GOT3 (cell line): ENCODE results near the gene ADCYAP1R1.

Source experiments
- DNase-seq: peaks from one replicate; lab custom pipeline; 2025; ENCODE audit warnings: mixed read lengths; lab: John Stamatoyannopoulos, UW

Gene ADCYAP1R1

GRCh38 chr7:31043051-31043471 lies 9.0 kb upstream of the ADCYAP1R1 start:
- no peak for DNase-seq

GRCh38 chr7:31044529-31044928 lies 7.6 kb upstream of the ADCYAP1R1 start:
- DNase-seq, result no peak

- no peak for DNase-seq
These were observed 5.4 kb upstream of the ADCYAP1R1 start for GRCh38 chr7:31046723-31047122.

GRCh38 chr7:31047313-31048146 lies 4.6 kb upstream of the ADCYAP1R1 start:
- no peak for DNase-seq

GRCh38 chr7:31049005-31049765 lies 2.9 kb upstream of the ADCYAP1R1 start:
- DNase-seq, result no peak

GRCh38 chr7:31052487-31052840 lies 356 bp downstream of the ADCYAP1R1 start:
- DNase-seq, result no peak

- DNase-seq, result no peak
These were observed 913 bp downstream of the ADCYAP1R1 start for GRCh38 chr7:31052841-31053601.

GRCh38 chr7:31053986-31054385 lies 1.9 kb downstream of the ADCYAP1R1 start:
- no peak for DNase-seq

- no peak for DNase-seq
These were observed 2.6 kb downstream of the ADCYAP1R1 start for GRCh38 chr7:31054608-31055278.

- no peak for DNase-seq
These were observed 3.4 kb downstream of the ADCYAP1R1 start for GRCh38 chr7:31055471-31055870.

GRCh38 chr7:31056775-31057346 lies 4.8 kb downstream of the ADCYAP1R1 start:
- DNase-seq, result no peak

GRCh38 chr7:31058122-31058521 lies 6.0 kb downstream of the ADCYAP1R1 start:
- no peak for DNase-seq

GRCh38 chr7:31058688-31059087 lies 6.6 kb downstream of the ADCYAP1R1 start:
- DNase-seq, result no peak

- DNase-seq, result no peak
These were observed 7.4 kb downstream of the ADCYAP1R1 start for GRCh38 chr7:31059551-31059950.

GRCh38 chr7:31061185-31061584 lies 9.1 kb downstream of the ADCYAP1R1 start:
- DNase-seq, result no peak

- no peak for DNase-seq
These were observed 10.8 kb downstream of the ADCYAP1R1 start for GRCh38 chr7:31062746-31063435.

- no peak for DNase-seq
These were observed 13.0 kb downstream of the ADCYAP1R1 start for GRCh38 chr7:31065021-31065593.

- DNase-seq, result no peak
These were observed 13.7 kb downstream of the ADCYAP1R1 start for GRCh38 chr7:31065840-31066239.

- no peak for DNase-seq
These were observed 14.5 kb downstream of the ADCYAP1R1 start for GRCh38 chr7:31066516-31067130.

GRCh38 chr7:31067491-31067890 lies 15.4 kb downstream of the ADCYAP1R1 start:
- DNase-seq, result no peak
